Transverse colon (tissue), 3 donors: ENCODE data around the gene SDK2.

Source experiments
- CTCF ChIP-seq, 5 experiments: fragments of 200-600 bp in 3 of 5; fragments of 450-650 bp in 2 of 5; sonication (generic) in 3 of 5; IDR thresholded peaks; 1 replicate in 2 of 5; 2 replicates in 3 of 5; pipeline ENCODE4 v1.5.1; 2016 to 2017; ENCODE audit warnings: antibody characterized with exemption in 5 of 5, inconsistent platforms in 3 of 5, mild to moderate bottlenecking in 2 of 5, moderate library complexity in 1 of 5
- EP300 ChIP-seq: sonication (generic); formaldehyde crosslinking; IDR thresholded peaks from one replicate; pipeline ENCODE4 v1.6.1; 2017; ENCODE audit warnings: antibody characterized with exemption, low read depth
- POLR2A ChIP-seq: fragments of 450-650 bp; IDR thresholded peaks from one replicate; pipeline ENCODE4 v1.6.1; 2016; ENCODE audit warnings: antibody characterized with exemption, mild to moderate bottlenecking, moderate library complexity

DNA sequence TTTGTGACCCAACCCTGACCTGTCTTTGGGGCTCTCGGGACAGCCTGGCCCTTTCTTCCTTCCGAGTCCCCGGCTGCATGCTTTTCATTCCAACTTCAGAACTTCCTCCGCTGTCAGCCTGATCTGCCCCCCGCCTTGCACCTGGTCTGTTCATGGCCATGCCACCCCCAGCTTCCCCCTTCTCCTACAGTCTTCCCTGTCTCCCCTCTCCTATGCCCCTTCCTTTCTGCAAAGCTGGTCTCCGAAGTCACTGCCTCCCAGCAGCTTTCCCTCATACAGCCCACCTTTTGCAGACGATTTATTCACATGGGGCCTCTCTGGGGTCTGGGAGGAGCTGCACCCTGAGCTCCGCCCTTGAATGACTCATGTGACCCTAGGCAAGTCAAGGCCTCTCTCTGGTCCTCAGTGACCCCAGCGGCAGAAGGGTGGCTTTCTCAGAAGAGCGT is 47.1 kb upstream of the SDK2 start:
- TF ChIP-seq POLR2A: no peak
- TF ChIP-seq CTCF (IDR thresholded peaks at IDR 0.05): no peak
- TF ChIP-seq EP300: no peak
